Stimulated activated CD4-positive, alpha-beta T cell treated with anti-CD3 and anti-CD28 coated beads, Interleukin-1b, Interleukin-23, amount 100 ng/mL, for 48 hours (primary cell): ENCODE data around the gene EGR2.
A peak's percentile ranks its signal among the peaks of the same experiment; 100 is the strongest.

Experiments used
- DNase-seq: peaks from one replicate; pipeline ENCODE4 v3.0.0-alpha.2; 2020

The EGR2 gene

DNA sequence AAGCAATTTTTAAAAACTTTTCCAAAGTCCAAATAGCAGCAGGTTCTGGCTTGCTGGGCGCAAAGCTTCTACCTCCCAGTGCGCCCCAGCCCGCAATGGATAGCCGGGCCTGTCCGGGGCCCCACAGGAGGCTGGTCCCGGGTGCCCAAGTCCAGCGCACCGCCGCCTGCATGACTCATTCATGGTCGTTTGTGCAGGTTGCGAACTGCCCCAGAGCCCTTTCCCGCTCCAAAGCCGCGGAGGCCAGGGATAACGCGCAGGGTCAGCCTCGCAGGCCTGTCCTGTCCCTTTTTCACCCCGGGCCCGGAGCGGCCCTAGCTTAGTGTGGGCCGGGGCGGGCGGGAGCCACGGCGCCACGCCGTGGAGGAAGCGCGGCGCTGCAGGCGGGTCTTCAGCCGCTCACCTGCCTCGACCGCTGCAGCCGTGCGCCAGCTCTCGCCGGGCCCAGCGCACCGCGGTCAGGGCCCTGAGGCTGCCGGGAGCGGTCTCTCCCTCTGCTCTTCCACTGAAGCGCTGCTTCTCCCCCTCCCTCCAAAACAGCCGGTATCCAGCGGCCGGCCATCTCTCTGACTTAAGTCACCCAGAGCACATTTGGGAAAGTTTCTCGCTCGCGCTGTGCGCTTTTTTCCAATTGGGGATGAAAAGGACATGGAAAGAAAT is 1.7 kb upstream of the EGR2 start:
- DNase-seq: peak; percentile 68

DNA sequence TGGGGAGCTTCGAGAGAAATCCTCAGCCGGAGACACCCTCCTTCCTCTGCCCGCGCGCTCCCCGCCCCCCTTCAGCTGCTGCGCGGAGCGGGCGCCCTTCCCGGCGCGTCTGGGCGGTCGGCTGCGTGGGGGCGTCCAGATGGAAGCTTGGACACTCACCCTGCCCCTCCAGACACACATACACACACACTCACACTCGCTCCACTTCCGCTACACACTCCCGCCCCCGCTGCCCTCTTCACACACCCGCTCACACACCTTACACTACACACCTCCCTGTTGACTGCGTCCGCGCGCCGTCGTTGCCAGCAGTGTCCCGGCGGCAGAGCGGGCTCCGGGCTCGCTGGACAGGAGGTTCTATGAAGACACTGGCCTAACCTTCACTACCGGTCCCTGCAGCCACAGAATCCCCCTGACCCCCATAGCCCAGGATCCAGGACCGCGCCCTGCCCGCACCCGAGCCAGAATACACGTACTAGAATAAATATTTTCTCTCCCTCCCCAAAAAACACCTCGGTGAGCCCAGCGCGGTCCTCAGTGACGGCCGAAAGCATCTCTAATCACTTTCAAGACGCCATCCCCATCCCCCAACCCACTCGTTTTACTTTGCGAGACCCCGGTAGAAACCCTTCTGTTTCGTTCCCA is 1.1 kb upstream of the EGR2 start:
- peak; percentile 65 for DNase-seq

DNA sequence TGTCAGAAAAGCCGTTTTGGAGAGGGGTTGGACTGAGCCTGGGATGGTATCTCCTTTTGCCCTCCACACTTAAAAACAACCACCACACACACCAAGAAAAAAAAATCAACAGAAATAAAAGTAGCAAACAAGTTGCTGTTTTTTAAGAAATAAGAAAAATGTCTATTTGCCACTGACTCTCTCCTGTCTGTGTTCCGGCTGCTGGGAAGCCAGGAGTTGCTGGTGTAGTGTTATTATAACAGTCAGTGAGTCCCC is 163 bp downstream of the EGR2 start:
- DNase-seq: no peak

DNA sequence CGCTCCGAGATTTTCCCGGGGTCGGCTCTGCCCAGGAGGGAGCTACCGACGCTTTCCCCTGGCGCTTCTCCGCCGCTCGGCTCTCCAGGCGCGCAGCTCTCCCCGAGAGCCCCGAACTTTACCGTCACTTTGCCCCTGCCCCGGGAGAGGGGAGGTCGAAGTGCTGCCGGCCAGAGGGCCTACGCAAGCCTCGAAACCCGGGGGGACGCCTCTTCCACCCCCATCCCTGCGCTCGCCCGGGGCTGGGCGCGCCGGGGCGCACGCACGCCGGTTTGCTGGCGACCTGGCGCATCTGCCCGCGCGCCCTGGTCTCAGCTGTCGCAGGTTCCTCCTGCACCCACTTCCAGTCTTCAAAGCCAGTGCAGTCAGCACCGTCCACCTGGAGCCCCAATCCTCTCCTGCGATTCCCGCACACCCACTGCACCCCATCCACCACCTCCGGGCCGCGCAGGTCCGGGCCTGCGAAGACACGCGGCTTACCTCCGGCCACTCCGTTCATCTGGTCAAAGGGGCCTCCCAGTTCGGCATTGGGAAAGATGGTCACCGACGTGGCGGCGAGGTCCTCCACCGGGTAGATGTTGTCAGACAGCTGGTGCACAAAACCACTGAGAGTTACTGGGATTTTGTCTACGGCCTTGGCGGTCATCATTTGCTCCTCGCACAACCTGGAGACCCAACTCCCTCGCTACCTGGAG is 638 bp downstream of the EGR2 start:
- DNase-seq: peak; percentile 21

DNA sequence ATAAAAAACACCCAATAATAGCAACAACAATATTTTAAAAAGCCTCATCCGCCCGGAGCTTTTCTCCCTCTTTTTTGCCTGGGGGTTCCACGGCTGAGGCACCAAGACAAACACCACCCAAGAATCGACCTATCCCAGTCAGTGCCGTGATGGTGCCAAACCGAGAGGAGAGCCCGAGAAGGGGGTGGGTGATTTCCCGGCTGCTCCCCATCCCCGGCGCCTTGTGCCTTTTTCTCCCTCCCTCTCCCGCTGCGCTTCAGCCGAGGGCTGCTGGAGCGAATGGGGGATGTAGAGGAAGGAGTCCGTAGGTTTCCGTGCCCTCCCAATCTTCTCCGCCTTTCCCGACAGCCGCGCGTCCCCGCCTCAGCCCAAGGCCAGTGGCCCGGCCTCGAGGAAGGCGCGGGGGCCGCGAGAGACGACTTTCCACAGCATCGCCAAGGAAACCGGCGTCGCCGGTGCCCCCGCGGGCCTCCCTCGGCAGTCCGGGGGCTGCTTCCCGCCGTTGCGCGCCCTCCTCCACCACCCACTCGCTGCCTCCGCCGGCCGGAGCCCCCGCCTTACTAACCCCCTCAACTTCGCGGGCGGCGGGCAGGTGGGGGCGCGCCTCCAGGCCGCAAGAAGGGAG is 1.3 kb downstream of the EGR2 start:
- DNase-seq: peak; percentile 21

DNA sequence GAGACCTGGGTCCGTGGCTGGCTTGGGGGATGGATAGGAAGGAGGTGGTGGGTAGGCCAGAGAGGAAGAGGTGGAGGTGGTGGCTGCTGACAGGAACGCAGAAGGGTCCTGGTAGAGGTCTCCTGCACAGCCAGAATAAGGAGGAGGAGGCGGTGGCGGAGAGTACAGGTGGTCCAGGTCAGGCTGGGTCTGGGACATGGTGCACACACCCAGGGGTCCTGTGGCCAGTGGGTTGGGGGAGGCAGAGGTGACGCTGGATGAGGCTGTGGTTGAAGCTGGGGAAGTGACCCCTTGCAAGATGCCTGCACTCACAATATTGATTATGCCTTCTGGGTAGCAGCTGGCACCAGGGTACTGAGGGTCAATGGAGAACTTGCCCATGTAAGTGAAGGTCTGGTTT is 2.2 kb downstream of the EGR2 start:
- no peak for DNase-seq

DNA sequence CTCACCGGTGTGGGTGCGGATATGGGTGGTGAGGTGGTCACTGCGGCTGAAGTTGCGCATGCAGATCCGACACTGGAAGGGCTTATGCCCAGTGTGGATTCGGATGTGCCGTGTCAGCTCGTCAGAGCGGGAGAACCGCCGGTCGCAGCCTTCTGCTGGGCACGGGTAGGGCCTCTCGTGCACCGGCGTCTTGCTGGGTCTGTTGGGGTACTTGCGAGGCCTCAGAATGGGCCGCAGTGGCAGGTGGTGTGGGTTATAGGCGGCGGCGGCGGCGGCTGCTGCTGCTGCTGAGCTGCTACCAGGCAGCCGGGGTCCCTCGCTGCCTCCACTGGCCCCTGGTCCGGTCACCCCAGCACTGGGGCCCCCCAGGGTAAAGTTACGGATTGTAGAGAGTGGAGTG is 2.7 kb downstream of the EGR2 start:
- DNase-seq: no peak

DNA sequence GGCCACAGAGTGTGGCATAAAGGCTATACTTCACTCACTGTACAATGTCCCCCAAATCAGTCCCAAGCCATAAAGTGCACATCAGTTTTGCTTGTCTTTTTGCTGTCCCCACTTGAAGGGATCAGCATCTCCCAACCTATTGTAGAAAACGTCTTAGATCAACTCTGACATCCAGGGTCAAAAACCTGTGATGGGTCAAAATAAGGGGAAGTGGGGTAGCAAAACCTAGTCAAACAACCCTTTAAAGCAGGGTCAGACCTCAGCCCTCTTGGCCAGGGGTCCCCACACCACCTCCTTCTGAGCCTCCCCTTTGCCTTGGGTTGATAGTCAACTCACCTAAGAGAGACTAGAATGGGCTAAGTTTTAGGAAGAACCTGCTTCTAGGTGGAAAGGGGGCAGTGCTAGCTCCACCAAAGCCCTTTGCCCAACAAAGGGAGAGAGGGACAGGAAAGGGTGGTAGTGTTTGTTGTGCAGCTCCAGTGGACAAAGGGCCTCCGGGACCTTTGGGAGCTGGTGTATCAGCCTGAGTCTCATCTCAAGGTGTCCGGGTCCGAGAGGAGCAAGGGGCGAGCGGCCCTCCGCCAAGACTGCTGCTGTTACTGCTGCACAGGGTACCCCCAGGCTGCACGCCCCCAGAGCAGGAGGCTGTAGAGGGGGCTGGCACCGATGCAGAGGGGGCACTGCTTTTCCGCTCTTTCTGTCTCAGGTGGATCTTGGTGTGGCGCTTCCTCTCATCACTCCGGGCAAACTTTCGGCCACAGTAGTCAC is 3.3 kb downstream of the EGR2 start:
- DNase-seq: no peak

DNA sequence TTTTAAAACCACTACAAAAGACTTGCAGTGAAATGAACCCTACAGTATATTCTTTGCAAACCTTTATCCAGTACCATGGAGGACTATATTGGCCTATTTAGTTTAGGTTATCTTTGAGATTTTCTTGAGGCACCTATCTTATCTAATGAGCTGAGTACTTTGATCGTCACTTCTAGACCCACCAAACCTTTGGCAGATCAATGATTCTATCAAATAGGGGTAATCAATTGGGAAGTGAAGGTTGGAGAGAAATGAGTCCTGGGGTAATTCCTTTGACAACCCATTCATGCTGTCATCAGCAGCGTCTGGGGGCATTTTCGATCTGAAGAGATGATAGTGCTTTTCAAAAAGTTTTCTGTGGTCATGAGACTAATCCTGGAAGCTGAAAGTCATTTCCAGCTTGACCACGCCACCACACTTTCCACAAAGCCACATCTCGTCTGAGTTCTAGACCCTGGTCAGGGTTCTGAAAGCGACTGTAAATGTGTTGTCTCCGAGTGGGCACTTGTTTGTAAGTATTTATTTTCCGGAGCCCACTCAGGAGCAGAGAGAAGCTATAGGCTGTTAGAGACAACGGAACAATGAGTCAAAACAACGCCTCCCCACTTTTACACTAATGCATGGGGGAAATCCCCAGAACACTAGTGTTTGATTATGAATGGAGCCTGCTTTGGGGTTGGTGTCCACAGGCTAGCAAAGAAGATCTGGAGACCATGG is 4.8 kb downstream of the EGR2 start:
- DNase-seq: peak; percentile 87

DNA sequence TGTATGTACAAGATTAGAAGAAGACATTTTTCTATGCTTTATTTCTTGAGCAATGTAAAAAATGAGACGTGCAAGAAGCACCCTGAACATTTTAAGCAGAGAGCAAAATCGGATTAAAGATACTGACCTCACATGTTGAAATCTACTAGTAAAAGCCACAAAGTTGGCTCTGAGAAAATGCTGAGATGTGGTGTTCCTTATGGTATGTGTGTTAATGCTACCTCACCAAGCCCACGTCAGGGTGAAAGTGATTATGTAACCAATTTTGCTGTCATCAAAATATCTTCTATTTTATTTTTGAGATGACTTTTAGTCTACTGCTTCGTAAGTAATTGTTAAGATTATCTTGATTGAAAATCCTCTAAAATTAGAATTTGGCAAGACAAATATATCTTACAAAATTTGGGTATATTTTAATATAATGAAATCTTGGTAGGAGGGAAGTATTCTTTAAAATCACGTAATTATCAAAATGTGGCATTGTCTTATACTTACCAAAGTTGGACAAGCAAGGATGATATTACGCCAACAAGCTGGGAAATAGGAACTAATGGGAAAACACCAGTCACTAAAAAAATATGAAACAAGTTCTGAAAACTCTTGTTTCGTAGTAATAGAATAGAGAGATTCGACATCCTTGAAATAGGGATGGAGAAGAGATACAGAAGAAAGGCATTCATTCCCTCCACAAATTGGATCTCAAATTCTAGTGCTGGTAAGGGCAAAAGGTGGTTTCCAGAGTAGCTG is 5.8 kb downstream of the EGR2 start:
- no peak for DNase-seq

DNA sequence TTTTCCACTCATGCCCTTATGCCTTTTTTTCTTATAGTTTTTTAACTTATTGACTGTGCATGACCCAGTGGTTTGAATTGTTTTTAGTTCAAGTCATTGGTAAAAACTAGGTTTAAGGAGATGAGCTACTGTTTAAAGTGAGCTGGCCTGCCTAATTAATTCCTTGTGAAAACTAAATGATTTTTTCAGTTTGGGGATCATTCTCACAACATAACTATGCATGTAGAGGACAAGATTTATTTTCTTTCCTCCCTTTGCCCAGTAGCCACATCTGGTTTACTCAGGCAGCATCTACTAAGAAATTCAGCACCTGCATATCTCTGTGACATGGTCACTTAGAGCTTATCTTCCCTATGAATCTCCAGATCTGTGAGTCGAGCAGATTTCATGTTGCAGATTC is 9.9 kb downstream of the EGR2 start:
- no peak for DNase-seq

DNA sequence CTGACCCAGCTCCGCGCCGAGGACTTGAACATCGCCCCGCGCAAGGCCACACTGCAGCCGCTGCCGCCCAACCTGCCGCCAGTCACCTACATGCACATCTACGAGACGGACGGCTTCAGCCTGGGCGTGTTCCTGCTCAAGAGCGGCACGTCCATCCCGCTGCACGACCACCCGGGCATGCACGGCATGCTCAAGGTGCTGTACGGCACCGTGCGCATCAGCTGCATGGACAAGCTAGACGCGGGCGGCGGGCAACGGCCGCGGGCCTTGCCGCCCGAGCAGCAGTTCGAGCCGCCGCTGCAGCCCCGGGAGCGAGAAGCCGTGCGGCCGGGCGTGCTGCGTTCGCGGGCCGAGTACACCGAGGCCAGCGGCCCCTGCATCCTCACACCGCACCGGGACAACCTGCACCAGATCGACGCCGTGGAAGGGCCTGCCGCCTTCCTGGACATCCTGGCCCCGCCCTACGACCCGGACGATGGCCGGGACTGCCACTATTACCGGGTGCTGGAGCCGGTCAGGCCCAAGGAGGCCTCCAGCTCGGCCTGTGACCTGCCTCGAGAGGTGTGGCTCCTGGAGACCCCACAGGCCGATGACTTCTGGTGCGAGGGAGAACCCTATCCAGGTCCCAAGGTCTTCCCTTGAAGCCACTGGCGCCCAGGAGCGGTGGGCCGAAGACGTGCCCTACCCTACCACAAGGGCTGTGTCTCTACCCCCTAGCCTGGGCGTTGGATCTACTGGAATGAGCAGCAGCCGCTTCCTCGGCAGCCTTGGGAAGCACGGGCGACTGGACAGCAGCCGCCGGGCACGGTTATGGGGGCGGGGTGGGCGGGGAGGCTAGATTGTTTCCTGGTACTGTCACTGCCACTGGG is 10.7 kb downstream of the EGR2 start:
- peak; percentile 12 for DNase-seq

DNA sequence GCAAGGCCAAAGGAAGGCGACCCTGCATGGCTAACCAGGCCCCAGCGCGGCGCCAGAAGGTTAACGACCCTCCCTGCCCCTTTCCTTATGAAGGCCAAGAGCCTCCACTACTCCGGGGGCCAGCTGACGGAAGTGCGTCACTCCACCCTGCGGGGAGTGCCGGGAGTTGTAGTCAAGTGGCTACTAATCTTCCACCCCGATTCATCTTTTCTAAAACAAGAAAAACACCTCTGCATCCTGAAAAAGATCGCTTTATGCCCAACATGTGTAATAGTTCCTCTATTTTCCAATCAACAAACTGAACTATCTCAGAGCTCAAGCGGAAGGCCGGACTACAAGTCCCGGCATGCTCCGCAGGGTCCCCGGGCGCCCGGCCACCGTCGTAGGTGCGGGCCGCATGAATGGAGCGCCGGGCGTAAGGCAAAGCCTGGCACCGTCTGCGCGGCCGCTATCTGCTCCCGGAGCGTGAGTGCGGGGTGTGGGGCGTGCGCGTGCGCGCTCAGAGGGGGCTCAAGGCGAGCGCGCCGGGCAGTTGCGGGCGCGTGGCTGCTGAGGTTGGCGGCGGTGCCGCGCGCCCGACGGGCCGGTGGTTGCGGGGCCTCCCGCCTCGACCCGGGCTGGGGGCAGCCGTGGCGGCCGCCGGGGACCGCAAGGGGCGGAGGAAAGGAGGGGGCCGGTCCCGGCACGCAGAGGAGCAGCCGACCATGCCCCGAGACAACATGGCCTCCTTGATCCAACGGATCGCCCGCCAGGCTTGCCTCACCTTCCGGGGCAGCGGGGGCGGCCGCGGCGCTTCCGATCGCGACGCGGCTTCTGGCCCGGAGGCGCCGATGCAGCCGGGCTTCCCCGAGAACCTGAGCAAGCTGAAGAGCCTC is 11.6 kb downstream of the EGR2 start, which contains the start of gene ADO:
TSS of gene ADO (plus strand) at position 365 of the 875 bp plus-strand sequence. CDS start at position 705, 340 bp downstream.
- peak; percentile 81 for DNase-seq

DNA sequence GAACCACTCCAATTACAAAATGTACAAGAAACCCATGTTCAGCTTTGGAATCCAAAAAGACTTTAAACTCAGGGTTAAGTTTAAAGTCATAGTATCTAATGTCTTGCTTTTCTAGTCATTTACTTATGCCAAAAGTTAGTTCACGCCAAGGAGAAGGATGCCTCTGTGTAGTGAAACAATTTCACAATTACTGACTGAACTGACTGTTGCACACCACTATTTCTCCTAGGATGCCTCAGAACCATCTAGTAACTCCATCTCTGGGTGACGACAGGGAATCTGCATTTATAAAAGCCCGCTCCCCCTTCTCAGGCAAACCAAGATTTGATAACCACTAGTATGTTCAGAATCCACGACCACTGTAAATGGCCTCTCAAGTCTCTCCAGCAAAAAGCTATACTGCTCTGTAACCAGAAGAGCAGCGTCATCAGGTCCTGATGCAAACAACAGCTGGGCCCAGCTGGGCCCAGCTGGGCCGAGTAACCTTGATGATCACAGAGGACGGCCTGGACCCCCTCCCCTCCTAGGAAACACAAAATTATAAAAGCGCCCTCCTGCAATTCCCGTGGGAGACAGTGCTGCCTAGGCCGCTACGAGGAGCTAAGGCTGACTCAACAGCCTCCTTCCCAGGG is 12.3 kb downstream of the EGR2 start:
- no peak for DNase-seq

DNA sequence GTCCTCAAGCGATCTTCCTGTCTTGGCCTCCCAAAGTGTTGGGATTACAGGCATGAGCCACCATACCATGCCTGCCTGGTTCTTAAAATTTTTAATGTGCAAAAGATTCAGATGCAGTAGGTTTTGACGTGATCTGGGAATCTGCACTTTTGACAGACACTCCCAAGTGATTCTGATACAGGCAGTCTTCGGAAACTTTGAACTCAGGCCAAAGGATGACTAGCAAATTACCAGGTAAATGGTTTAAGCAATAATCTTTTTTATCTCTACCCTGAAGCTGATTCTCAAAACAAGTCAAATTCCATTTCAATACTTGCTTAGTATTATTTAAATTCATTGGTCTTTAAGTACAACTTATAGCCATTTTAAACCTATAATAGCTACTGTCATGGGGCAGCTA is 14.3 kb downstream of the EGR2 start:
- no peak for DNase-seq

DNA sequence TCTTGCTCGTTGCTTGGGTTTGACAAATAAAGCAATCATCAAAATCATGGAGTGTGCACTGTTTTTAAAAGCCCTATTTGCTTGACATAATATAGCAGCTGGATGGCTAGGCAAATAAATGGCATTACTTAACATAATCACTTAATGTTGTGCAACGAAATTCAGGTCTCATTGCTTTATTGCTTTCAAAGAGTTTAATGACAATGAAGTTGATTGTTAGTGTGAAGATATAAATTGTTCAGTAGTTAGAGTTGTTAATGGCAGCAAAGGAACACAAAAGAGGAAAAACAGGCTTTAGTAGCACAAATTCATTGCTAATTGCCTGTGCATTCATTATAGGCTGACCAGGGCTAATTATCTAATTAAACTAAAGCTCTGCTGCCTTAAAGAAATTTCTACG is 19.3 kb downstream of the EGR2 start:
- DNase-seq: no peak

DNA sequence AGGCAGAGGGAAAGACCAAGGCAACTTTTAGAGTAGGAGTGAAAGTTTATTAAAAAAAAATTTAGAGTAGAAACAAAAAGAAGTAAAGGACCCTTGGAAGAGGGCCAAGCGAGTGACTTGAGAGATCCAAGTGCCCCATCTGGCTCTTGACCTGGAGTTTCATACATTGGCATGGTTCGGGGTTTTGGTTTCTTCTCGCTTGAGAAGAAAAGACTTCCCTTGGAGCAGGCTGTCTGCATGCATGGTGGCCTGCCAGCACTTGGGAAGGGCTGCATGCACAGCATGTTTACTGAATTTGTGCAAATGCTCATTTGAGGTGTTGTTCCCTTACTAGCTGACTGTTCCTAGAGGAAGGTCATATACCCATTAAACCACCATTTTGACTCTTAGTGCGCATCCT is 20.4 kb downstream of the EGR2 start:
- DNase-seq: no peak

DNA sequence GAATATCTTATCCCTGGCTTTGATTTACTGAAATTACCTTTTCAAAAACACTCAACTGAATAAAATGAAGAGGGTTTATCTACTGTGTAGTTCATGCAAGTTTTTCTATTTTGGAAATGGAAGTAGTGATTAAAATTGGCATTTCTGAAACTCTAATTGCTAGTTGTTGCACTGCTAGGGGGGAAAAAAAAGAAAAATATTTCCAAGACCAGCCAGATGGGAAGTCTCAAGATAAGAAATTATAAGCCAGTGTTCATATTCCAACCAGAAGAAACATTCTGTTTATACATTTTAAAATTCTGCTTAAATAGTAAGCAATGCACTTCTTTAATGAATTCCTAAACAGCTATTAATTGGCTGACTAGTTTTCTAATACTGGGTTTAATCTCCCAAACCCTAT is 21.1 kb downstream of the EGR2 start:
- no peak for DNase-seq

DNA sequence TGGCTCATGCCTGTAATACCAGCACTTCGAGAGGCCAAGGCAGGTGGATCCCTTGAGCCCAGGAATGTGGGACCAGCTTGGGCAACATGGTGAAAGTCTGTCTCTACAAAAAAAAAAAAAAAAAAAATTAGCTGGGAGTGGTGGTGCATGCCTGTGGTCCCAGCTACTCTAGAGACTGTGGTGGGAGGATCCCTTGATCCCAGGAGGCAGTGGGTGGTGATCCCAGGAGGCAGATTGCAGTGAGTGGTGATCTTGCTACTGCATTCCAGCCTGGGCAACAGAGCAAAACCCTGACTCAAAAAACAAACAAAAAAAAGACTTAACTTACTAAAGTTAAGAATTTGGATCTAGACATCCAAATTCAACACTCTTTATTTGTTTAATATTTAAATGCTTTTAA is 21.9 kb downstream of the EGR2 start:
- no peak for DNase-seq
